Aortic smooth muscle cell (primary cell): Measurements from ENCODE around the gene CPSF6. TPM values are rescaled to one million over a fixed set of nuclear protein-coding genes. Genes with fewer than 3 reads are reported as not detected.

Experiments
- total RNA-seq: library from RNA; depleted of rRNA; stranded (reverse); fragments of >200 nt; gene quantifications from 2 replicates; pipeline ENCODE4 v1.2.3, GENCODE V29; 2014

CPSF6 gene, protein sequence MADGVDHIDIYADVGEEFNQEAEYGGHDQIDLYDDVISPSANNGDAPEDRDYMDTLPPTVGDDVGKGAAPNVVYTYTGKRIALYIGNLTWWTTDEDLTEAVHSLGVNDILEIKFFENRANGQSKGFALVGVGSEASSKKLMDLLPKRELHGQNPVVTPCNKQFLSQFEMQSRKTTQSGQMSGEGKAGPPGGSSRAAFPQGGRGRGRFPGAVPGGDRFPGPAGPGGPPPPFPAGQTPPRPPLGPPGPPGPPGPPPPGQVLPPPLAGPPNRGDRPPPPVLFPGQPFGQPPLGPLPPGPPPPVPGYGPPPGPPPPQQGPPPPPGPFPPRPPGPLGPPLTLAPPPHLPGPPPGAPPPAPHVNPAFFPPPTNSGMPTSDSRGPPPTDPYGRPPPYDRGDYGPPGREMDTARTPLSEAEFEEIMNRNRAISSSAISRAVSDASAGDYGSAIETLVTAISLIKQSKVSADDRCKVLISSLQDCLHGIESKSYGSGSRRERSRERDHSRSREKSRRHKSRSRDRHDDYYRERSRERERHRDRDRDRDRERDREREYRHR
- 23.0 and 26.8 TPM in 2 replicates for total RNA-seq

DNA sequence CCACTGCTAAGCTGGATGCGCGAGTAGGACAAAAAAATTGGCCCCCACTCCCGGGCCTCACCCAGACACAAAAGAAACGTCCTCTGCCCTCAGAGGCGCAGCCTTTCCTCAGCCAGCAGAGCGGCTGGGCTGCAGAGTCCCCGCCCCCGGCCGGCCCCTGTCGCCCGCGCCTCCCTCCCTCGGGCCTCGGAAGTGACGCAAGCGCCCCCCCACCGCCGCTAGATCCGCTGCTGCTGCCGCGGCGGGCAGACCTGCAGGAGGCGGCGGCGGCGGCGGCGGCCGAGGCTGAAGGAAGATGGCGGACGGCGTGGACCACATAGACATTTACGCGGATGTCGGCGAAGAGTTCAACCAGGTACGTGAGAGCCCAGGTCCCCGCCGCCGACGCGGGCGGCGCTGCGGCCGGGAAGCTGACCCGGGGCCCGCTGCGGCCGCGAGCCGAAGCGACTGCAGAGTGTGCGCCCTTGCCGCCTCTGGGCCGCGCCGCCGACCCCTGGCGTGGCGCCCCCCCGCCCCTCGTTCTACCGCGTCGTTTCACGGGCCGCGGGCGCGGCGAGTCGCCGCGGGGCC lies at the start of gene CPSF6:
Gene CPSF6 (plus strand): TSS at position 218 of the 570 bp plus-strand sequence. CDS start 78 bp downstream, at position 296.

Other genes with a start within 250 kb of the CPSF6 start
- gene LYZ, start 108.8 kb downstream of the CPSF6 start, total RNA-seq: 0.19 and 0.53 TPM in 2 replicates
- gene YEATS4, start 120.2 kb downstream of the CPSF6 start, total RNA-seq: 9.5 and 10.3 TPM in 2 replicates
- gene FRS2, start 230.8 kb downstream of the CPSF6 start, total RNA-seq: 24.7 and 34.5 TPM in 2 replicates